GM10248 (cell line): Measurements from ENCODE around the gene ZNF487.
A peak's percentile ranks its signal among the peaks of the same experiment; 100 is the strongest.

Experiments used
- CTCF ChIA-PET: fragments of 300-600 bp; sonication (Branson Sonifier 250); formaldehyde crosslinking; extraction: SDS; loops from one replicate; lab custom pipeline; 2021; ENCODE audit warnings: antibody characterized with exemption; lab: Yijun Ruan, JAX
- POLR2A ChIA-PET: fragments of 350-650 bp; sonication (Branson Sonifier 250); formaldehyde crosslinking; extraction: SDS; loops from one replicate; lab custom pipeline; 2020; ENCODE audit warnings: antibody characterized with exemption; lab: Yijun Ruan, JAX
- DNase-seq: peaks from one replicate; pipeline ENCODE4 v3.0.0; 2012; ENCODE audit errors: extremely low spot score
- TF ChIP-seq, protein P1 (sequence below): IDR thresholded peaks from 2 replicates; pipeline ENCODE4 v1.5.1; 2012; ENCODE audit warnings: mild to moderate bottlenecking, low read depth; ENCODE audit errors: extremely low read depth, missing control alignments, control extremely low read depth

The ZNF487 gene

DNA sequence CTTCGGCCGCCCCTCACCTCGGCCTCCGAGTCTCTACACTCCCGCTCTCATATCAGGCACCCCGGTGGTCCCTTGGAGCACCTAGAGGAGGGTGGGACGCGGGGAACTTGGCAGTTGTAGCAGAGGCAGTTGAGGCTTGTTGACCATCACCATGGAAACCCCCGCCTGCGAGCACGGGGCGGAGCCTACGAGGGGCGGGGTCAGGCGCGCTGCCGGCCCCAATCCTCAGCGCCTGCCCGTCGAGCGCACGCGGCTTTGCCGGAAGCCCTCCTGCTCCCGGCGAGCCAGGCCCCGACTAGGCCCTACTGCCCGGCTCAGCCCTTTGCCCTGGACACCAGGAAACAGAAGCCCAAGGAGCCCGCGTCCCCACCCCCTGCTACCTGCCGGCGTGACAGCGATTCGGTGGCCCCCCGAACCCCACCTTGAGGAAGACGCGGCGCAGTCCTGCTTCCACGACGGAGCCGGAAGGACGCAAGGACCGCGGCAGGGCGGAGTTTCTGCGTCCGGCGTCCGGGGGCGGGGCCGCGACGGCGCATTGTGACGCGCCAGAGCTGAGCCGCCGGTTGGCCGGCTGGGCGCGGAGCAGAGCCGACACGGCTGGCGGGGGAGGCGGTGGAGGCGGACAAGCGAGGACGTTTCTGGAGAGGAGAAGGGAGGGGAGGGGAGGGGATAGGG, 28.1 kb upstream of the ZNF487 start, which contains the start of gene HNRNPF:
Gene HNRNPF, minus strand, starts transcription at position 477 of the 675 bp plus-strand sequence. CDS start 21,302 bp downstream, outside the sequence.
- TF ChIP-seq, protein P1, sequence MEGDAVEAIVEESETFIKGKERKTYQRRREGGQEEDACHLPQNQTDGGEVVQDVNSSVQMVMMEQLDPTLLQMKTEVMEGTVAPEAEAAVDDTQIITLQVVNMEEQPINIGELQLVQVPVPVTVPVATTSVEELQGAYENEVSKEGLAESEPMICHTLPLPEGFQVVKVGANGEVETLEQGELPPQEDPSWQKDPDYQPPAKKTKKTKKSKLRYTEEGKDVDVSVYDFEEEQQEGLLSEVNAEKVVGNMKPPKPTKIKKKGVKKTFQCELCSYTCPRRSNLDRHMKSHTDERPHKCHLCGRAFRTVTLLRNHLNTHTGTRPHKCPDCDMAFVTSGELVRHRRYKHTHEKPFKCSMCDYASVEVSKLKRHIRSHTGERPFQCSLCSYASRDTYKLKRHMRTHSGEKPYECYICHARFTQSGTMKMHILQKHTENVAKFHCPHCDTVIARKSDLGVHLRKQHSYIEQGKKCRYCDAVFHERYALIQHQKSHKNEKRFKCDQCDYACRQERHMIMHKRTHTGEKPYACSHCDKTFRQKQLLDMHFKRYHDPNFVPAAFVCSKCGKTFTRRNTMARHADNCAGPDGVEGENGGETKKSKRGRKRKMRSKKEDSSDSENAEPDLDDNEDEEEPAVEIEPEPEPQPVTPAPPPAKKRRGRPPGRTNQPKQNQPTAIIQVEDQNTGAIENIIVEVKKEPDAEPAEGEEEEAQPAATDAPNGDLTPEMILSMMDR: no peak
- CTCF ChIA-PET: interaction anchor here (1.3 to 1.7 kb wide), 3 partner anchors 11 to 204 kb away, joined by 3 to 7 read pairs (median 3); no protein-coding TSS in a partner anchor
- DNase-seq: peak; percentile 91
- POLR2A ChIA-PET: interaction anchor here (0.6 to 1.7 kb wide), 5 partner anchors 8 to 1841 kb away, joined by 3 to 4 read pairs (median 3); no protein-coding TSS in a partner anchor

DNA sequence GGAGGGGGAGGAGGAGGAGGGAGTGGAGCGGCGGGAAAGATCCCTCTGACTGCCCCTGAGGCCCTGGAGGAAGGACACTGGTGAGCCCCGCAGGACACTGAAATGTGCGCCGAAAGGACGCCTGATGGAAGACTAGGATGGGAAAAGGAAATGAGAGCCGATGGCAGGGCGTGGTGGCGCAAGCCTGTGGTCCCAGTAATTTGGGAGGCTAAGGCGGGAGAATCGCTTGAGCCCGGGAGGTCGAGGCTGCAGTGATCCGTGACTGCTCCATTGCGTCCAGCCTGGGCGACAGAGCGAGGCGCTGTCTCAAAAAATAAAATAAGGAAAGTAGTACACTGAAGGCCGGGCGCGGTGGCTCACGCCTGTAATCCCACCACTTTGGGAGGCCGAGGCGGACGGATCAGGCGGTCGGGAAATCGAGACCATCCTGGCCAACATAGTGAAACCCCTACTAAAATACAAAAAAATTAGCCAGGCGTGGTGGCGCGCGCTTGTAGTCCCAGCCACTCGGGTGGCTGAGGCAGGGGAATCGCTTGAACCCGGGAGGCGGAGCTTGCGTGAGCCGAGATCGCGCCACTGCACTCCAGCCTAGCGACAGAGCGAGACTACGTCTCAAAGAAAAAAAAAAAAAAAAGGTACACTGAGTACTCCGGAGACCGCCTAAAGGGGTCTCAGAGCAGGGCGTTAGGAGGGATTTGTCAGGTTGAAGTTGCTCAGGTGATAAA, 27.4 kb upstream of the ZNF487 start:
- POLR2A ChIA-PET: interaction anchor here (0.6 to 1.7 kb wide), 5 partner anchors 8 to 1841 kb away, joined by 3 to 4 read pairs (median 3); no protein-coding TSS in a partner anchor
- TF ChIP-seq, protein P1: no peak
- CTCF ChIA-PET: interaction anchor here (0.6 to 1.7 kb wide), 4 partner anchors 9 to 205 kb away, joined by 3 to 7 read pairs (median 4); no protein-coding TSS in a partner anchor
- no peak for DNase-seq

DNA sequence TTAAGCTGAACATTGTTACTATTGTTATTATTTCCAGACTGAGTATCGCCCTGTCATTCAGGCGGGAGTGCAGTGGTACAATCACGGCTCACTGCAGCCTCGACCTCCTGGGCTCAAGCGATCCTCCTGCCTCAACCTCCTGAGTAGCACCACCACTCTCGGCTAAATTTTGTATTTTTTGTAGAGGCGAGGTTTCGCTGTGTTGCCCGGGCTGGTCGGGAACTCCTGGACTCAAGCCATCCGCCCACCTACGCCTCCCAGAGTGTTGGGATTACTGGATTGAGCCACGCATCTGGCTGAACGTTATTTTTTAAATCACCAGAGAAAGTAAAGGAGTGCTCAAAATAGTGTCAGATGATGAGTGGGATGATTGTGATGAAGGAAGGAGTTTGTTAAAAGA, 26.6 kb upstream of the ZNF487 start:
- TF ChIP-seq, protein P1: no peak
- CTCF ChIA-PET: interaction anchor here (0.6 to 1.7 kb wide), 4 partner anchors 9 to 206 kb away, joined by 3 to 7 read pairs (median 4); no protein-coding TSS in a partner anchor
- no peak for DNase-seq
- POLR2A ChIA-PET: interaction anchor here (1.7 kb wide), 1 partner anchor 9 kb away, joined by 4 read pairs; no protein-coding TSS in a partner anchor

DNA sequence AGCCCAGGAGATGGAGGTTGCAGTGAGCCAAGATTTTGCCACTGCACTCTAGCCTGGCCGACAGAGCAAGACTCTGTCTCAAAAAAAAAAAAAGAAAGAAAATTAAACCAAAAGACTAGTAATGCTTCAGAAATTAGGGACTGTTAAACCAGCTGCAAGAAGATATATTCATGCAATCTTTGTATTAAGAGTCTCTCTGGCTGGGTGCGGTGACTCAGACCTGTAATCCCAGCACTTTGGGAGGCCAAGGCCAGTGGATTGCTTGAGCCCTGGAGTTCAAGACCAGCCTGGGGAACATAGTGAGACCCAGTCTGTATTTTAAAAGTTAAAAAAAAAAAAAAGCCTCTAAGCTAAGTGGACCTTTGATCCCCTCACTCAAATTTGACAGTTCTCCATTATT, 25.4 kb upstream of the ZNF487 start:
- TF ChIP-seq, protein P1: no peak
- POLR2A ChIA-PET: interaction anchor here (0.6 kb wide), 1 partner anchor 788 kb away, joined by 3 read pairs; no protein-coding TSS in a partner anchor
- CTCF ChIA-PET: interaction anchor here (0.9 kb wide), 1 partner anchor 14 kb away, joined by 3 read pairs; no protein-coding TSS in a partner anchor
- no peak for DNase-seq

DNA sequence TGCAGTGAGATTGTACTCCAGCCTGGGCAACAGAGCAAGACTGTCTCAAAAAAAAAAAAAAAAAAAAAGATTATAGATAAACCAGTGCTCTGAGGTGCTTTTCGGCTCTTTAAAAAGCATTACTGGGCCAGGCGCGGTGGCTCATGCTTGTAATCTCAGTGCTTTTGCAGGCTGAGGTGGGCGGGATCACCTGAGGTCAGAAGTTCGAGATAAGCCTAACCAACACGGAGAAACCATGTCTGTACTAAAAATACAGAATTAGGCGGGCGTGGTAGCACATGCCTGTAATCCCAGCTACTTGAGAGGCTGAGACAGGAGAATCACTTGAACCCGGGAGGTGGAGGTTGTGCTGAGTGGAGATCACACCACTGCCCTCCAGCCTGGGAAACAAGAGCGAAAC, 21.4 kb upstream of the ZNF487 start:
- POLR2A ChIA-PET: no interaction called here
- TF ChIP-seq, protein P1: no peak
- no peak for DNase-seq
- CTCF ChIA-PET: no interaction called here

DNA sequence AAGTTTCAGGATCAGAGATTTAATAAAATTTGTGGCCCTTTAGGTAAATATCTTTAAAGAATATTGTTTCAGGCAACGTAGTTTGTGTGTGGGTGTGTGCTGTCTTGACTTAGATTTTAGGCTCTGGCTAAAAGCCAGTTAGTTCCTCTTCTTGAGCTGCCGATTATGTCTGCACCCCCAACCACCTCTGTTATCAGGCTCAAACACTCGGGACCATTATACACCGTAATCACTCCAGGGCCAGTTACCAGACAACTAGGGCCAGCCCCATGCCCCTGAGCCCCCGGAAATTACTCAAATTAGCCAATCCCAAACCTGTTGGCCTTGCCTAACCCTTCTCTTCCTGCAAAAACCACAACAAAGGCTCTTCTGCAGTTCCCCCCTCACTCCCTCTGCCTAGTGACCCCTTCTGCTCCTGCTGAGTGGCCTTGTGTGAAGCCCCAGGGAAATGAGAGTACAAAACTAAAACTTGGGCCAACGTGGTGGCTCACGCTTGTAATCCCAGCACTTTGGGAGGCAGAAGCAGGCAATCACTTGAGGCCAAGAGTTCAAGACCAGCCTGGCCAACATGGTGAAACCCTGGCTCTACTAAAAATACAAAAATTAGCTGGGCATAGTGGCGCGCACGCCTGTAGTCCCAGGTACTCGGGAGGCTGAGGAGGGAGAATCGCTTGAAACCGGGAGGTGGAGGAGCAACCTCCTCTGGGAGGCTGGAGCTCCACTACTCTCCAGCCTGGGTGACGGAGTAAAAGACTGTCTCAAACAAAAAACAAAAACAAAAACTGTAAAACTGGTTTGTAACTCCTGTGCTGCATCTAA, 18.8 kb upstream of the ZNF487 start:
- peak; percentile 71 for DNase-seq
- ChIA-PET CTCF (interaction anchor here (1.0 to 2.3 kb wide), 3 partner anchors 9 to 19 kb away, joined by 3 to 7 read pairs (median 3); partner anchors contain the start of genes HNRNPF and ZNF487), POLR2A (interaction anchor here (1.0 kb wide), 2 partner anchors 9 to 10 kb away, joined by 3 read pairs; no protein-coding TSS in a partner anchor)
- TF ChIP-seq, protein P1: no peak
